HepG2 (cell line): Measurements from ENCODE around the gene PPFIA3. TPM values are rescaled to one million over a fixed set of nuclear protein-coding genes. Genes with fewer than 3 reads are reported as not detected.

Experiments used
- FOSL2 ChIP-seq: sonication (generic); formaldehyde crosslinking; IDR thresholded peaks from 2 replicates; pipeline ENCODE4 v1.4.0; 2020; ENCODE audit warnings: missing genetic modification reagents
- GLI4 ChIP-seq: sonication (generic); formaldehyde crosslinking; IDR thresholded peaks from 2 replicates; pipeline ENCODE4 v1.5.1; 2020; ENCODE audit warnings: missing genetic modification reagents, mild to moderate bottlenecking, moderate library complexity, borderline replicate concordance
- MAFG ChIP-seq: sonication (generic); formaldehyde crosslinking; IDR thresholded peaks from 2 replicates; pipeline ENCODE4 v1.5.1; 2020; ENCODE audit warnings: mild to moderate bottlenecking, missing genetic modification reagents
- MTA1 ChIP-seq: sonication (generic); formaldehyde crosslinking; IDR thresholded peaks from 2 replicates; pipeline ENCODE4 v1.4.0; 2020; ENCODE audit warnings: missing genetic modification reagents, mild to moderate bottlenecking, borderline replicate concordance
- NFE2L1 ChIP-seq: sonication (generic); formaldehyde crosslinking; IDR thresholded peaks from 2 replicates; pipeline ENCODE4 v1.4.0; 2020; ENCODE audit warnings: missing genetic modification reagents, mild to moderate bottlenecking, borderline replicate concordance
- NR3C1 ChIP-seq: sonication (generic); formaldehyde crosslinking; IDR thresholded peaks from 2 replicates; pipeline ENCODE4 v1.4.0; 2020; ENCODE audit warnings: missing genetic modification reagents
- PATZ1 ChIP-seq: sonication (generic); formaldehyde crosslinking; IDR thresholded peaks from 2 replicates; pipeline ENCODE4 v1.4.0; 2020; ENCODE audit warnings: missing genetic modification reagents
- PRDM10 ChIP-seq: sonication (generic); formaldehyde crosslinking; IDR thresholded peaks from 2 replicates; pipeline ENCODE4 v1.4.0; 2020; ENCODE audit warnings: low read depth, missing genetic modification reagents
- YY1 ChIP-seq: IDR thresholded peaks from 2 replicates; pipeline ENCODE4 v1.6.1; 2011; ENCODE audit warnings: low read length, low read depth, moderate library complexity, mild to moderate bottlenecking; ENCODE audit not compliant: insufficient read depth, insufficient replicate concordance
- ZFP36L1 ChIP-seq: sonication (generic); formaldehyde crosslinking; IDR thresholded peaks from 2 replicates; pipeline ENCODE4 v1.8.0; 2022; ENCODE audit warnings: mild to moderate bottlenecking, missing genetic modification reagents, moderate library complexity
- ZNF20 ChIP-seq: sonication (generic); formaldehyde crosslinking; IDR thresholded peaks from 2 replicates; pipeline ENCODE4 v1.4.0; 2020; ENCODE audit warnings: mild to moderate bottlenecking, moderate library complexity, missing genetic modification reagents
- polyA plus RNA-seq, 8 experiments: library from polyadenylated mRNA; depleted of rRNA in 3 of 8; stranded (reverse) in 7 of 8; unstranded in 1 of 8; fragments of >200 nt; fragmentation: Illumina TruSeq in 4 of 8; extraction: Trizol in 4 of 8; gene quantifications; 2 replicates each; pipeline versions ENCODE4 v1.2.1 to v1.2.3, GENCODE V29; 2011 to 2016; ENCODE audit warnings: low read depth in 4 of 8, missing spikeins in 1 of 8, mixed read lengths in 1 of 8; ENCODE audit not compliant: insufficient read depth in 1 of 8
- total RNA-seq, 5 experiments: library from RNA; depleted of rRNA; stranded (reverse); fragments of >200 nt; fragmentation: Illumina TruSeq; extraction: Trizol; gene quantifications; 2 replicates each; pipeline ENCODE4 v1.2.3, GENCODE V29; 2016; ENCODE audit warnings: low read depth in 1 of 5
- TF ChIP-seq, protein P1 (sequence below): fragments of 450-650 bp; IDR thresholded peaks from 2 replicates; pipeline ENCODE4 v1.6.1; 2016
- TF ChIP-seq, protein P2 (sequence below): IDR thresholded peaks from 2 replicates; pipeline ENCODE4 v1.6.1; 2016; ENCODE audit warnings: low read depth, control low read depth
- TF ChIP-seq, protein P3 (sequence below): IDR thresholded peaks from 2 replicates; pipeline ENCODE4 v1.4.0; 2020; ENCODE audit warnings: mild to moderate bottlenecking, missing genetic modification reagents

PPFIA3 gene
- total and polyA plus RNA-seq, 2 of the 13 experiments (the other 11 are each of a cell fraction or from before 2014, with no cell fraction given) = 6.7 to 8.6 TPM

- TF ChIP-seq PRDM10 (peak; percentile 55), MTA1 (CRISPR knock-in tag) (no peak), YY1 (peak; percentile 44), FOSL2 (0 out of 2 replicates have a peak, but pooled peaks have one; percentile 13), ZFP36L1 (CRISPR knock-in tag) (no peak), GLI4 (CRISPR knock-in tag) (peak; percentile 8; the same call in 1 of the 2 replicates), PATZ1 (CRISPR knock-in tag) (peak; percentile 75), NR3C1 (CRISPR knock-in tag) (no peak), NFE2L1 (CRISPR knock-in tag) (no peak), ZNF20 (CRISPR knock-in tag) (no peak), MAFG (CRISPR knock-in tag) (peak; percentile 67; the same call in 1 of the 2 replicates)
- TF ChIP-seq, protein P1, sequence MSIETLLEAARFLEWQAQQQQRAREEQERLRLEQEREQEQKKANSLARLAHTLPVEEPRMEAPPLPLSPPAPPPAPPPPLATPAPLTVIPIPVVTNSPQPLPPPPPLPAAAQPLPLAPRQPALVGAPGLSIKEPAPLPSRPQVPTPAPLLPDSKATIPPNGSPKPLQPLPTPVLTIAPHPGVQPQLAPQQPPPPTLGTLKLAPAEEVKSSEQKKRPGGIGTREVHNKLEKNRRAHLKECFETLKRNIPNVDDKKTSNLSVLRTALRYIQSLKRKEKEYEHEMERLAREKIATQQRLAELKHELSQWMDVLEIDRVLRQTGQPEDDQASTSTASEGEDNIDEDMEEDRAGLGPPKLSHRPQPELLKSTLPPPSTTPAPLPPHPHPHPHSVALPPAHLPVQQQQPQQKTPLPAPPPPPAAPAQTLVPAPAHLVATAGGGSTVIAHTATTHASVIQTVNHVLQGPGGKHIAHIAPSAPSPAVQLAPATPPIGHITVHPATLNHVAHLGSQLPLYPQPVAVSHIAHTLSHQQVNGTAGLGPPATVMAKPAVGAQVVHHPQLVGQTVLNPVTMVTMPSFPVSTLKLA = peak; percentile 45
- TF ChIP-seq, protein P2, sequence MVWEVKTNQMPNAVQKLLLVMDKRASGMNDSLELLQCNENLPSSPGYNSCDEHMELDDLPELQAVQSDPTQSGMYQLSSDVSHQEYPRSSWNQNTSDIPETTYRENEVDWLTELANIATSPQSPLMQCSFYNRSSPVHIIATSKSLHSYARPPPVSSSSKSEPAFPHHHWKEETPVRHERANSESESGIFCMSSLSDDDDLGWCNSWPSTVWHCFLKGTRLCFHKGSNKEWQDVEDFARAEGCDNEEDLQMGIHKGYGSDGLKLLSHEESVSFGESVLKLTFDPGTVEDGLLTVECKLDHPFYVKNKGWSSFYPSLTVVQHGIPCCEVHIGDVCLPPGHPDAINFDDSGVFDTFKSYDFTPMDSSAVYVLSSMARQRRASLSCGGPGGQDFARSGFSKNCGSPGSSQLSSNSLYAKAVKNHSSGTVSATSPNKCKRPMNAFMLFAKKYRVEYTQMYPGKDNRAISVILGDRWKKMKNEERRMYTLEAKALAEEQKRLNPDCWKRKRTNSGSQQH (CRISPR knock-in tag) = peak; percentile 47; the same call in 1 of the 2 replicates
- TF ChIP-seq, protein P3, sequence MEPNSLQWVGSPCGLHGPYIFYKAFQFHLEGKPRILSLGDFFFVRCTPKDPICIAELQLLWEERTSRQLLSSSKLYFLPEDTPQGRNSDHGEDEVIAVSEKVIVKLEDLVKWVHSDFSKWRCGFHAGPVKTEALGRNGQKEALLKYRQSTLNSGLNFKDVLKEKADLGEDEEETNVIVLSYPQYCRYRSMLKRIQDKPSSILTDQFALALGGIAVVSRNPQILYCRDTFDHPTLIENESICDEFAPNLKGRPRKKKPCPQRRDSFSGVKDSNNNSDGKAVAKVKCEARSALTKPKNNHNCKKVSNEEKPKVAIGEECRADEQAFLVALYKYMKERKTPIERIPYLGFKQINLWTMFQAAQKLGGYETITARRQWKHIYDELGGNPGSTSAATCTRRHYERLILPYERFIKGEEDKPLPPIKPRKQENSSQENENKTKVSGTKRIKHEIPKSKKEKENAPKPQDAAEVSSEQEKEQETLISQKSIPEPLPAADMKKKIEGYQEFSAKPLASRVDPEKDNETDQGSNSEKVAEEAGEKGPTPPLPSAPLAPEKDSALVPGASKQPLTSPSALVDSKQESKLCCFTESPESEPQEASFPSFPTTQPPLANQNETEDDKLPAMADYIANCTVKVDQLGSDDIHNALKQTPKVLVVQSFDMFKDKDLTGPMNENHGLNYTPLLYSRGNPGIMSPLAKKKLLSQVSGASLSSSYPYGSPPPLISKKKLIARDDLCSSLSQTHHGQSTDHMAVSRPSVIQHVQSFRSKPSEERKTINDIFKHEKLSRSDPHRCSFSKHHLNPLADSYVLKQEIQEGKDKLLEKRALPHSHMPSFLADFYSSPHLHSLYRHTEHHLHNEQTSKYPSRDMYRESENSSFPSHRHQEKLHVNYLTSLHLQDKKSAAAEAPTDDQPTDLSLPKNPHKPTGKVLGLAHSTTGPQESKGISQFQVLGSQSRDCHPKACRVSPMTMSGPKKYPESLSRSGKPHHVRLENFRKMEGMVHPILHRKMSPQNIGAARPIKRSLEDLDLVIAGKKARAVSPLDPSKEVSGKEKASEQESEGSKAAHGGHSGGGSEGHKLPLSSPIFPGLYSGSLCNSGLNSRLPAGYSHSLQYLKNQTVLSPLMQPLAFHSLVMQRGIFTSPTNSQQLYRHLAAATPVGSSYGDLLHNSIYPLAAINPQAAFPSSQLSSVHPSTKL (CRISPR knock-in tag) = peak; percentile 55; the same call in 1 of the 2 replicates
Measured at GRCh38 chr19:49085020-49085867, 34.1 kb upstream of the PPFIA3 start, which contains the start of gene SNRNP70 (continued).
